ENCODE data around the gene TP63.

The TP63 gene

DNA sequence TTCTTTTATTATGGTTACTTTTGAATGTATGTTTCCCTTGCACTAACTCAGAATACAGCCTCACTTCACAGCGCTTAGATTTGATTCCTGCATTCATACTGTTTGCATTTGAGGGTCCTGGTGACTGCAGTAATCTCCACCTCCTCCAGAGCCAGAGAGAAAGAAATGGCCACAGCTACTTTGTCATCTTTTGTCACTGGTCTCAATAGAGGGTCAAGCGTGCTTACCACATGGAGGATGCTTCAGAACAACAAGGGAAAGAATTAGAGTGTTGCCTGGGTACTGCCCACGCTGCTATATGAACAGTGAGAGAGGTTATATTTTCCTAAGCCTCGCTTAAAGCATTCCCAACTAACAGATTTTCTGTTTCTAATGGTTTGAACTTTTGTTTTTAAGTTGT is 190.1 kb downstream of the TP63 start:
- no peak for TF ChIP-seq CTCF (IDR thresholded peaks at IDR 0.05; ENCODE audit: low read depth, low read length)
- TF ChIP-seq MYC (IDR thresholded peaks at IDR 0.05; ENCODE audit: low read depth, low read length): no peak
- TF ChIP-seq MAX (IDR thresholded peaks at IDR 0.05; ENCODE audit: low read depth, low read length): no peak
- TF ChIP-seq POLR2A (IDR thresholded peaks at IDR 0.05; ENCODE audit: extremely low read depth, insufficient read length): no peak
- DNase-seq (ENCODE audit: low read depth): no peak
- H3K4me3 ChIP-seq (ENCODE audit: low read depth, low read length): no peak overlapping the region

DNA sequence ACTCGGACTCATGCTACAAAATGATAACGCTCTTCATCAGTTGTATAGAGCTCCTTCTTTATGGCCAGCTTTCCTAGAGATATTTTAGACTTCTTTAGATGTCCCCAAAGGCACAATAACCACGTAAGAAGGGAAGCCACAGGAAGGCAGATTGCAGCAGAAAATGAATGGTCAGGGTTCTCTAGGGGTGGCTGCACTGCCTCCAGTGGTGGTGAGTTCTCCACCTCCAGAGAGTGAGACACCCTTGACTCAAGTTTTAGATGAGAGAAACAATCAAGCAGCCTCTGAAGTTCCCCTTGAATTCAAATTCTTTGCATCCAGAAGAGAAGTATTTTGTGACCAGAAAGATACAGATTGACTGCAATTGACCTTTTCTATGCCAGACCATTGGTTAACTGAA is 191.5 kb downstream of the TP63 start:
- no peak for DNase-seq (ENCODE audit: low read depth)
- TF ChIP-seq CTCF (IDR thresholded peaks at IDR 0.05; ENCODE audit: low read depth, low read length): no peak
- TF ChIP-seq MYC (IDR thresholded peaks at IDR 0.05; ENCODE audit: low read depth, low read length): no peak
- TF ChIP-seq MAX (IDR thresholded peaks at IDR 0.05; ENCODE audit: low read depth, low read length): no peak
- no peak for TF ChIP-seq POLR2A (IDR thresholded peaks at IDR 0.05; ENCODE audit: extremely low read depth, insufficient read length)

GRCh38 chr3:189824629-189825312 is 193.6 kb downstream of the TP63 start:
- TF ChIP-seq MAX (IDR thresholded peaks at IDR 0.05; ENCODE audit: low read depth, low read length) (no peak), CTCF (IDR thresholded peaks at IDR 0.05; ENCODE audit: low read depth, low read length) (no peak), POLR2A (IDR thresholded peaks at IDR 0.05; ENCODE audit: extremely low read depth, insufficient read length) (no peak), MYC (IDR thresholded peaks at IDR 0.05; ENCODE audit: low read depth, low read length) (no peak)
- DNase-seq (ENCODE audit: low read depth): no peak
- no peak overlapping the region for H3K4me3 ChIP-seq (ENCODE audit: low read depth, low read length)

More for the DNA sequence above, 191.5 kb downstream of the TP63 start:
- H3K4me3 ChIP-seq (ENCODE audit: low read depth, low read length): no peak overlapping the region

- DNase-seq (ENCODE audit: low read depth): no peak
- TF ChIP-seq CTCF (IDR thresholded peaks at IDR 0.05; ENCODE audit: low read depth, low read length): no peak
- TF ChIP-seq MYC (IDR thresholded peaks at IDR 0.05; ENCODE audit: low read depth, low read length): no peak
- no peak for TF ChIP-seq MAX (IDR thresholded peaks at IDR 0.05; ENCODE audit: low read depth, low read length)
- no peak for TF ChIP-seq POLR2A (IDR thresholded peaks at IDR 0.05; ENCODE audit: extremely low read depth, insufficient read length)
- no peak overlapping the region for H3K4me3 ChIP-seq (ENCODE audit: low read depth, low read length)
Observed at GRCh38 chr3:189826566-189826965, 195.4 kb downstream of the TP63 start.

- H3K4me3 ChIP-seq (ENCODE audit: low read depth, low read length): no peak overlapping the region
- TF ChIP-seq MYC (IDR thresholded peaks at IDR 0.05; ENCODE audit: low read depth, low read length) (no peak), MAX (IDR thresholded peaks at IDR 0.05; ENCODE audit: low read depth, low read length) (no peak), CTCF (IDR thresholded peaks at IDR 0.05; ENCODE audit: low read depth, low read length) (no peak), POLR2A (IDR thresholded peaks at IDR 0.05; ENCODE audit: extremely low read depth, insufficient read length) (no peak)
- no peak for DNase-seq (ENCODE audit: low read depth)
Observed at GRCh38 chr3:189827108-189827507, 195.9 kb downstream of the TP63 start.
